HG02973 (cell line): Measurements from ENCODE around the gene HSD17B3.
"Not testable (repeated sequence)": the region's sequence is repeated elsewhere in the genome, so short reads cannot be mapped to it uniquely, and the experiment has no call there.

ENCODE experiments used
- ATAC-seq: cut with Tn5 transposase; IDR thresholded peaks from one replicate; pipeline ENCODE4 v1.9.1; 2021; ENCODE audit warnings: moderate library complexity; ENCODE audit not compliant: unreplicated experiment

Gene HSD17B3

GRCh38 chr9:96302021-96302420 is at the start of gene HSD17B3:
Gene HSD17B3 (minus strand): TSS chr9:96302176. CDS start chr9:96302104, 72 bp downstream.
- ATAC-seq: no peak

- ATAC-seq: no peak
Measured at GRCh38 chr9:96350866-96351265, 48.9 kb upstream of the HSD17B3 start.

GRCh38 chr9:96348261-96348660 is 46.3 kb upstream of the HSD17B3 start:
- ATAC-seq: no peak

- no peak for ATAC-seq
Measured at GRCh38 chr9:96345551-96345950, 43.6 kb upstream of the HSD17B3 start.

- no peak for ATAC-seq
Measured at GRCh38 chr9:96344458-96345180, 42.6 kb upstream of the HSD17B3 start.

GRCh38 chr9:96343515-96344360 is 41.8 kb upstream of the HSD17B3 start:
- ATAC-seq: no peak

- ATAC-seq: no peak
Measured at GRCh38 chr9:96342571-96343245, 40.7 kb upstream of the HSD17B3 start.

- no peak for ATAC-seq
Measured at GRCh38 chr9:96340707-96341106, 38.7 kb upstream of the HSD17B3 start.

GRCh38 chr9:96338299-96338698 is 36.3 kb upstream of the HSD17B3 start:
- ATAC-seq: no peak

- no peak for ATAC-seq
Measured at GRCh38 chr9:96333958-96334357, 32.0 kb upstream of the HSD17B3 start.

- no peak for ATAC-seq
Measured at GRCh38 chr9:96331236-96331947, 29.4 kb upstream of the HSD17B3 start.

GRCh38 chr9:96327694-96328352 is 25.8 kb upstream of the HSD17B3 start:
- ATAC-seq: no peak

GRCh38 chr9:96323169-96323568 is 21.2 kb upstream of the HSD17B3 start:
- ATAC-seq: no peak

GRCh38 chr9:96322736-96323135 is 20.8 kb upstream of the HSD17B3 start:
- not testable (repeated sequence) for ATAC-seq

GRCh38 chr9:96322210-96322609 is 20.2 kb upstream of the HSD17B3 start:
- not testable (repeated sequence) for ATAC-seq

- no peak for ATAC-seq
Measured at GRCh38 chr9:96321515-96321914, 19.5 kb upstream of the HSD17B3 start.

GRCh38 chr9:96320749-96321280 is 18.8 kb upstream of the HSD17B3 start:
- no peak for ATAC-seq

- no peak for ATAC-seq
Measured at GRCh38 chr9:96318921-96319565, 17.1 kb upstream of the HSD17B3 start.

GRCh38 chr9:96317335-96317980 is 15.5 kb upstream of the HSD17B3 start:
- no peak for ATAC-seq
